Islet precursor cell (in vitro differentiated cells): ENCODE results near the gene DPYD.

Experiments used
- DNase-seq: peaks from one replicate; pipeline ENCODE4 v3.0.0-alpha.2; 2018

The DPYD gene

GRCh38 chr1:97834899-97835298 is 85.9 kb downstream of the DPYD start:
- DNase-seq: no peak

GRCh38 chr1:97833881-97834280 is 87.0 kb downstream of the DPYD start:
- no peak for DNase-seq

GRCh38 chr1:97832481-97832880 is 88.4 kb downstream of the DPYD start:
- no peak for DNase-seq

- DNase-seq: no peak
Measured at GRCh38 chr1:97827887-97828286, 92.9 kb downstream of the DPYD start.

- DNase-seq: no peak
Measured at GRCh38 chr1:97826820-97827219, 94.0 kb downstream of the DPYD start.

GRCh38 chr1:97824624-97825023 is 96.2 kb downstream of the DPYD start:
- no peak for DNase-seq

- DNase-seq: no peak
Measured at GRCh38 chr1:97824200-97824599, 96.6 kb downstream of the DPYD start.

- no peak for DNase-seq
Measured at GRCh38 chr1:97820470-97821188, 100.2 kb downstream of the DPYD start.

GRCh38 chr1:97816927-97817326 is 103.9 kb downstream of the DPYD start:
- no peak for DNase-seq

GRCh38 chr1:97814804-97815203 is 106.0 kb downstream of the DPYD start:
- DNase-seq: no peak

GRCh38 chr1:97814121-97814520 is 106.7 kb downstream of the DPYD start:
- DNase-seq: no peak

- no peak for DNase-seq
Measured at GRCh38 chr1:97812076-97812475, 108.8 kb downstream of the DPYD start.

GRCh38 chr1:97806996-97807520 is 113.8 kb downstream of the DPYD start:
- no peak for DNase-seq

- no peak for DNase-seq
Measured at GRCh38 chr1:97806326-97806725, 114.5 kb downstream of the DPYD start.

- DNase-seq: no peak
Measured at GRCh38 chr1:97805093-97805492, 115.7 kb downstream of the DPYD start.

- DNase-seq: no peak
Measured at GRCh38 chr1:97803026-97803425, 117.8 kb downstream of the DPYD start.

GRCh38 chr1:97802011-97802410 is 118.8 kb downstream of the DPYD start:
- DNase-seq: no peak

- no peak for DNase-seq
Measured at GRCh38 chr1:97797403-97798183, 123.2 kb downstream of the DPYD start.

GRCh38 chr1:97796711-97797110 is 124.1 kb downstream of the DPYD start:
- DNase-seq: no peak

- DNase-seq: no peak
Measured at GRCh38 chr1:97792655-97793054, 128.2 kb downstream of the DPYD start.

- no peak for DNase-seq
Measured at GRCh38 chr1:97791251-97791650, 129.6 kb downstream of the DPYD start.

GRCh38 chr1:97787231-97787630 is 133.6 kb downstream of the DPYD start:
- DNase-seq: no peak

GRCh38 chr1:97784661-97785060 is 136.2 kb downstream of the DPYD start:
- no peak for DNase-seq

GRCh38 chr1:97783751-97784150 is 137.1 kb downstream of the DPYD start:
- no peak for DNase-seq
